GM19372 (cell line): Measurements from ENCODE around the gene MUC5AC.

Experiments used
- ATAC-seq: cut with Tn5 transposase; IDR thresholded peaks from one replicate; pipeline ENCODE4 v1.9.1; 2021; ENCODE audit warnings: mild to moderate bottlenecking, low read depth, moderate library complexity; ENCODE audit not compliant: unreplicated experiment

Gene MUC5AC

DNA sequence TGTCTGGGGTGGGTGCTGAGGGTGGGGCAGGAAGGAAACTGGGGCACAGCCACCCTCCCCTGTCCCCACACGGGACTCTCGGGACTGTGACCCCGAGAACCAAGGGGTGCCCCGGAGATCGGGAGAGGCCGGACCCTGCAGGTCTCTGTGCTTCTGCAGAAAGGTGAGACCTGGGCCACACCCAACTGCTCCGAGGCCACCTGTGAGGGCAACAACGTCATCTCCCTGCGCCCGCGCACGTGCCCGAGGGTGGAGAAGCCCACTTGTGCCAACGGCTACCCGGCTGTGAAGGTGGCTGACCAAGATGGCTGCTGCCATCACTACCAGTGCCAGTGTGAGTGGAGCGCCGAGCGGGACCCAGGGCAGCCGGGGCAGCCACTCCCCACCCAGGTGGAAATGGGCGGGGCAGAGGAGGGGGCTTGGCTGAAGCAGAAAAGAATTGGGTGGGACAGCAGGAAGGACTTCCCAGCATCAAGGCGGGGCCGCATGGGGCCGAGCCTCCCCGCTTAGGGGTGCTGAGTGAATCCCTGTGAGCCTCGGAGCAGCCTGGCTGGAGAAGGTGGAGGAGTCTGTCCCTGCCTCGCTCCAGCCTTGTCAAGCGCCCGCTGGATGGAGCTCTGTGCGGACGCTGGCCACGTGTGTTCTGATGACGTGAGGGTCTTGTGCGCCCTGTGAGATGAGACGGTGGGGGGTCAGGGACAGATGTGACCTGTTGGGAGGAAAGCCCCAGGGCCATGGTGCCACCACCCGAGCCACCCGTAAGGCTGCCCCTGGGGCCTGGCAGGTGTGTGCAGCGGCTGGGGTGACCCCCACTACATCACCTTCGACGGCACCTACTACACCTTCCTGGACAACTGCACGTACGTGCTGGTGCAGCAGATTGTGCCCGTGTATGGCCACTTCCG lies 35.8 kb downstream of the MUC5AC start:
- ATAC-seq, result no peak

DNA sequence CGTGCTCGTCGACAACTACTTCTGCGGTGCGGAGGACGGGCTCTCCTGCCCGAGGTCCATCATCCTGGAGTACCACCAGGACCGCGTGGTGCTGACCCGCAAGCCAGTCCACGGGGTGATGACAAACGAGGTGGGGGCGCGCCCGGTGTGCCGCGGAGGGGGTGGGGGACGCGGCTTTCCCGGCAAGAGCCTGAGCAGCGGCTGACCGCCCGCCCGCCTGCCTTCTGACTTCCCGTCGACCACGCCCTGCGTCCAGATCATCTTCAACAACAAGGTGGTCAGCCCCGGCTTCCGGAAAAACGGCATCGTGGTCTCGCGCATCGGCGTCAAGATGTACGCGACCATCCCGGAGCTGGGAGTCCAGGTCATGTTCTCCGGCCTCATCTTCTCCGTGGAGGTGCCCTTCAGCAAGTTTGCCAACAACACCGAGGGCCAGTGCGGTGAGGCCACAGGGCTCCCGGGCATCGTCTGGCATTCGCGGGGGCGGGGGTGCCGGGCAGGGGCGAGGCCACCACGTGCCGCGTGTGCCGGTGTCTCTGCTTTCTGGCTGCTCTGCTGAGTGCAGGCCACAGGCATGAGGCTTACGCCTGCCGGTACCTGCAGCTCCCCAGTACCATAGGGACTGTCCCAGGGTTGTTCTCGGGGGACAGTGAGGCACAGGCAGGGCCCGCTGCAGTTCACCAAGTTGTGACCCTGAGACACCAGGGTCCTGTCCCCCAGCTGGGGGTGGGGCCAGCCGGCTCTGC lies 36.7 kb downstream of the MUC5AC start:
- ATAC-seq, result no peak

DNA sequence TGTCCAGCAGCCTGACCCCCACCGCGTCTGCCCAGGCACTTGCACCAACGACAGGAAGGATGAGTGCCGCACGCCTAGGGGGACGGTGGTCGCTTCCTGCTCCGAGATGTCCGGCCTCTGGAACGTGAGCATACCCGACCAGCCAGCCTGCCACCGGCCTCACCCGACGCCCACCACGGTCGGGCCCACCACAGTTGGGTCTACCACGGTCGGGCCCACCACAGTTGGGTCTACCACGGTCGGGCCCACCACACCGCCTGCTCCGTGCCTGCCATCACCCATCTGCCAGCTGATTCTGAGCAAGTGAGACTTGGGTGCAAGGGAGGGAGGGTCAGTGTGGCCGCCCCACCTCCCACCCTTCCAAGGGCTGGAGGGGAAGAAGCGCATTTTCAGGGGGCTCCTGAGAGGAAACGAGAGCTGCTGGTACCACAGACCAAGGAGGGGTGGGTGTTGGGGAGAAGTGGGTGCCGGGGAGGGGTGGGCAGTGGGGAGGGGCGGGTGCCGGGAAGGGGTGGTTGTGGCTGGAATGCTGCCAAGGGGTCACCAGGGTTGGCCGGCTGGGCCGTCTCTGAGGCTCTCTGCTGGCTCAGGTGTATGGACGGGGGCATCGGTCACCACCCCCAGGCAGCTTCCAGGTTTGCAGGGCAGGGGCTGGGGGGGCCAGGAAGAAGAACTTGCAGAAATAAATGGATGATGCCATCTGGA lies 37.4 kb downstream of the MUC5AC start:
- ATAC-seq, result no peak

DNA sequence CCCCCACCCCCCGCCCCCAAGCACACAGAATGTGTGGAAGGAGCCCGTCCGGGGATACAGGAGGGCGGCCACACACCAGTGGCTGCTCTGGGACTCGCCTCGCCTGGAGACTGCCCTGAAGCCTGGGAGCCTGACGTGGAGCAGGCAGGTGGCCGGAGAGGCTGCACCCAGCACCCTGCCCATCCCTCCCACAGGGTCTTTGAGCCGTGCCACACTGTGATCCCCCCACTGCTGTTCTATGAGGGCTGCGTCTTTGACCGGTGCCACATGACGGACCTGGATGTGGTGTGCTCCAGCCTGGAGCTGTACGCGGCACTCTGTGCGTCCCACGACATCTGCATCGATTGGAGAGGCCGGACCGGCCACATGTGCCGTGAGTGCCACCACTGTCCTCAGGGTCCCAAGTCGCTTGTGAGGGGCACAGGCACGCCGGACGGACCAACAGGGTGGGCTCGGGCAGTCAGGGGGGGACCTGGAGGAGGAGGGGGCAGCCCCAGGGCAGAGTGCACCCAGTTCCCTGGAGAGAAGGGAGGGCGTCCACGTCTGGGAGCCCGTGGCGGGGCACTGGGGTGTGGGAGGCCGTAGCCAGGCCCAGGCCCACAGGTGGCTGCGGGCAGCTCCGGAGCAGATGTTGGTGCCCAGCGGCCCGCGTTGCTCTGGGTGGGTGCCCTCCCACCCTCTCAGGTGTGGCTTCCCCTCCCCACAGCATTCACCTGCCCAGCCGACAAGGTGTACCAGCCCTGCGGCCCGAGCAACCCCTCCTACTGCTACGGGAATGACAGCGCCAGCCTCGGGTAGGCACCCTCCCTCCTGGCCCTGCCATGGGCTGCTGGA lies 38.1 kb downstream of the MUC5AC start:
- ATAC-seq, result no peak

DNA sequence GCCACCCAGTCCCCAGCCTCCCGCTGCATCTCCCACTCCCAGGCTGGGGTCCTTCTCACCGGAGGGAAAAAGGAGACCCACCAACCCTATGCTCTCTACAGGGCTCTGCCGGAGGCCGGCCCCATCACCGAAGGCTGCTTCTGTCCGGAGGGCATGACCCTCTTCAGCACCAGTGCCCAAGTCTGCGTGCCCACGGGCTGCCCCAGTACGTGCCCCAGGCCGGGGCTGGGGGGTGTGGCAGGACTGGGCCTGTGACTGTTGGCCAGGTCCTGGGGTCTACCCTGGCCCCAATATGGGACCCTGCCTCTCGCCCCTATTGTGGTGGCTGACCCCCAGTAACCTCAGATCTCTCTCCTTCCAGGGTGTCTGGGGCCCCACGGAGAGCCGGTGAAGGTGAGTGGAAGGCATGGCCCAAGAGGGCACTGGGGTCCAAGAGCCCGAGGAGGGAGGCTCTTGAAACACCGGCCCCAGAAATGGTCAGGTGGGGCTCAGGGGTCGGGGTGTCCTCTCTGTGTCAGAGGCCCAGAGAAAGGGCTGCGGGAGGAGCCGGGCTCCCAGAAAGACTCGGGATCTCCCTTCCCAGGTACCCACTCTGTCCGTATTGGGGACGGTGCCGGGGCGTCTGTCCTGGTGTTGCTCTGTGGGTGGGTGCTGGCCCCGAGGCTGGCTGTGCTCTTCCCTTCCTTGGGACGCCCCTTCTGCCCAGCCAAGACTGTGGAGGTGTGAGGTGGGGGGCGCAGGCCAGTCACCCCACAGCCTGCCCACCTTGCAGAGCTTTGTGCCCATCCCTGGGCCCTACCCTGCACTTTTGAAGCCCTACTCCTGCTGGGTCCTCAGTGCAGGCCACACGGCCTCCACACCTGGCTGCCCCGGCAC lies 39.0 kb downstream of the MUC5AC start:
- ATAC-seq, result no peak

DNA sequence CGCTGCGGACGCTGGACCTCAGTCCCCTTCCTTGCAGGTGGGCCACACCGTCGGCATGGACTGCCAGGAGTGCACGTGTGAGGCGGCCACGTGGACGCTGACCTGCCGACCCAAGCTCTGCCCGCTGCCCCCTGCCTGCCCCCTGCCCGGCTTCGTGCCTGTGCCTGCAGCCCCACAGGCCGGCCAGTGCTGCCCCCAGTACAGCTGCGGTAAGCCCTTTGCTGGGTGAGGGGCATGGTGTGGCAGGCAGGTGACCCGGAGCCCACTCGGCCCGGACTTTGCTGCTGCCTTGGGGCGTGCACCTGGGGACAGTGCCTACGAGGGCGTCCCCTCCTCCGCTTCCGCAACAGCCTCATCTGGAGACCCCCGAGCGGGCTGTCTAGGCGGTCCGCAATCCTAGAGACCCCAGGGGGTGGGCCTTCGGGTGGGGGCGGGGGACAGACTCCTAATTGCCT lies 39.7 kb downstream of the MUC5AC start:
- no peak for ATAC-seq

DNA sequence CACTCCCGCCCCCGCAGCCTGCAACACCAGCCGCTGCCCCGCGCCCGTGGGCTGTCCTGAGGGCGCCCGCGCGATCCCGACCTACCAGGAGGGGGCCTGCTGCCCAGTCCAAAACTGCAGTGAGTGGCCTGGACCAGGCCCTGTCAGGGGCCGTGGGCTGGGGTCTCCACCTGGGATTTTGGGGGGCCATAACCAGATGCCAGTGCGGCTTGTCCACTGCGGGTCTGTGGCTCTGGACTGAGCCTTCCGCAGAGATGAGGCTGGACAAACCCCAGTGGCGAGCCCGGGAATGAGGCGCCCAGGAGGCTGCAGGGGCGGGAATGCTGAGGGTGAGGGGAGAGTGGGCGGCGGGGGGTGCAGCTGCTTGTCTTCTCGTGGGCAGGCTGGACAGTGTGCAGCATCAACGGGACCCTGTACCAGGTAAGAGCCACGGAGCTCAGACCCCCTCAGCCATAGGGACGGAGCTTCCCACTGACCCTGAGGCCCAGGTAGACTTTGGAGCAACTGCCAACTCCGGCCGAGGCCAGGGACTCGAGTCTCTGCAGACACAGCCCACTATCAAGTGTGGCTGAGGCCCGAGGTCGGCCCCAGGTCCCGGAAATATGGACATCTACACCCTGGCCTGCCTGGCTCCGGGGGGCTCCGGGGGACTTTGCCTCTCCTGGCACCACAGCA lies 40.3 kb downstream of the MUC5AC start:
- no peak for ATAC-seq

DNA sequence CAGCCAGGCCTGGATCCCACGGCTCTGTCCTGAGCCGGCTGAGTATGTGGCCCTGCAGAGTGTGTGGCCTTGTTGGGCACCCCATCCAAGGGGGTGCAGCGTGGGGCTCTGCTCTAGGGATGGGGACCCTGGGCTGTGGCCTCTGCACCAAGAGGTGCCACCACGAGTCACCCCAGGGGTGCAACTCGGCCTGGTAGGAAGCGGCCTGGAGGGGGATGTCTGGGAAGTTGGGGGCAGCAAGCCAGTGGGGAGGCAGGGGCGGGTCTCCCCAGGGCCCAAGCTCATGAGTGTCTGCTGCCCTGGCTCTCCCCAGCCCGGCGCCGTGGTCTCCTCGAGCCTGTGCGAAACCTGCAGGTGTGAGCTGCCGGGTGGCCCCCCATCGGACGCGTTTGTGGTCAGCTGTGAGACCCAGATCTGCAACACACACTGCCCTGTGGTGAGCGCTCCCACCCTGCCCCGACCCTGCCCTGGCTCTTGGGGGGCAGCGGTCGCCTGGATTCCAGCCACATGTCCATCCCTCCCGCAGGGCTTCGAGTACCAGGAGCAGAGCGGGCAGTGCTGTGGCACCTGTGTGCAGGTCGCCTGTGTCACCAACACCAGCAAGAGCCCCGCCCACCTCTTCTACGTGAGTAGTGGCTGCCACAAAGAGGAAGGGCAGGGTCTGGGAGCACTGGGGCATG lies 40.9 kb downstream of the MUC5AC start:
- ATAC-seq, result no peak

DNA sequence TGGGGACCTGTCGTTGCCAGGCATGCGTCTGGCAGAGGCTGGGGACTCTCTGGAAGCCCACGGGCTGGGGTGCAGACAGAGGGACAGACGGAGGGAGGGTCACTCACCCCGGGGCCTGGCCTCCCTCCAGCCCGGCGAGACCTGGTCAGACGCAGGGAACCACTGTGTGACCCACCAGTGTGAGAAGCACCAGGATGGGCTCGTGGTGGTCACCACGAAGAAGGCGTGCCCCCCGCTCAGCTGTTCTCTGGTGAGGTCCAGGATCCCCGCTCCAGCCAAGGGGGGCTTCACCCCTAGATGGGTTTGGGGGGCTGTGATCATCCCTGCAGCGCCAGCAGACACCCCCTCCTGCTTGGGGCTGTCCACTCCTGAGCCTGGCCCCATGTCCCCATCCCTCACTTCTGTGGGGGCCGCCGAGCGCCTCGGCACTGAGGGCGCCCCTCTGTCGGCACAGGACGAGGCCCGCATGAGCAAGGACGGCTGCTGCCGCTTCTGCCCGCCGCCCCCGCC lies 41.5 kb downstream of the MUC5AC start:
- no peak for ATAC-seq

DNA sequence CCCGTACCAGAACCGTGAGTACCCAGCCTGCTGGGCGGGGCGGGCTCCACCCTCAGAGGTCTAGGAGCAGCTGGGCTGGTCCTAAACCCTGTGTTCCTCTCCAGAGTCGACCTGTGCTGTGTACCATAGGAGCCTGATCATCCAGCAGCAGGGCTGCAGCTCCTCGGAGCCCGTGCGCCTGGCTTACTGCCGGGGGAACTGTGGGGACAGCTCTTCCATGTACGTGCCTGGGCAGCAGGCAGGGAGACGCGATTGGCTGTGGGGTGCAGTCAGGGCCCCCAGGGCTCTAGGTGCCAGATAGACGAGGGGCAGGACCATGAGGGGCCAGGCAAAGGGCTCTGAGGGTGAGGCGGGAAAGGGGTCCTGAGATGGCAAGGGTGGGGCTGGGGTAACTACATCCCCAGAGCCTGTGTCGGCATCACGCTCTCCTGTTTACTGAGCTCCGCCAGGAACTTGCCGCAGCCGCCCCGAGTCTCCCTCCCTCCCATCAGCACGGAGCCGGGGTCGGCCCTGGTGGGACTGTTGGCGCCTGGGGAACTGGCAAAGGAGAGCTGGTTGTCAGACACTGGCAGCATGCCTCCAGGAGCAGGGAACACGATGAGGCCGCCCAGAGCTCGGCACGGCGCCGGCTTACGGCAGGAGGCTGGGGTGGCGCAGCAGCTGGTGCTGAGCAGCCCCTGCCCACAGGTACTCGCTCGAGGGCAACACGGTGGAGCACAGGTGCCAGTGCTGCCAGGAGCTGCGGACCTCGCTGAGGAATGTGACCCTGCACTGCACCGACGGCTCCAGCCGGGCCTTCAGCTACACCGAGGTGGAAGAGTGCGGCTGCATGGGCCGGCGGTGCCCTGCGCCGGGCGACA lies 42.2 kb downstream of the MUC5AC start:
- ATAC-seq, result no peak

DNA sequence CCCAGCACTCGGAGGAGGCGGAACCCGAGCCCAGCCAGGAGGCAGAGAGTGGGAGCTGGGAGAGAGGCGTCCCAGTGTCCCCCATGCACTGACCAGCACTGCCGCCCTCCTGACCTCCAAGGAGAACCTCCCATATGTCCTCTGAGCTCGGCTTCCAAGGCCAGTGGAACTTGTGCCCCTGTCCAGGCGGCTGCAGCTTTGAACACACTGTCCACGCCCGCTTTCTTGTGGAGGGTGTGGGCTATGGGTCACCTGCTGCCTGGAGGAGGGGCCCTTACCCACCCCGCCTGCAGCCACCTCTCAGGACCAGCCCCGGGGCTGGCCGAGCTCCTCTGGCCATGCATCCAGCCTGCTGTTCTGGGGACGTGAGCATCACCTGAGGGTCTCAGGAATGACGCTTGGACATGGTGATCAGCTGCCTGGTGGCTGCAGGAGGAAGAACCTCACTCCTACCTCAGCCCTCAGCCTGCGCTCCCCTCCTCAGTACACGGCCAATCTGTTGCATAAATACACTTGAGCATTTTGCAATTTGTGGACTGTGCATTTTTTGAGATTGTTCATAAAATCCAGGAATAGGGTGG lies 42.9 kb downstream of the MUC5AC start:
- no peak for ATAC-seq

DNA sequence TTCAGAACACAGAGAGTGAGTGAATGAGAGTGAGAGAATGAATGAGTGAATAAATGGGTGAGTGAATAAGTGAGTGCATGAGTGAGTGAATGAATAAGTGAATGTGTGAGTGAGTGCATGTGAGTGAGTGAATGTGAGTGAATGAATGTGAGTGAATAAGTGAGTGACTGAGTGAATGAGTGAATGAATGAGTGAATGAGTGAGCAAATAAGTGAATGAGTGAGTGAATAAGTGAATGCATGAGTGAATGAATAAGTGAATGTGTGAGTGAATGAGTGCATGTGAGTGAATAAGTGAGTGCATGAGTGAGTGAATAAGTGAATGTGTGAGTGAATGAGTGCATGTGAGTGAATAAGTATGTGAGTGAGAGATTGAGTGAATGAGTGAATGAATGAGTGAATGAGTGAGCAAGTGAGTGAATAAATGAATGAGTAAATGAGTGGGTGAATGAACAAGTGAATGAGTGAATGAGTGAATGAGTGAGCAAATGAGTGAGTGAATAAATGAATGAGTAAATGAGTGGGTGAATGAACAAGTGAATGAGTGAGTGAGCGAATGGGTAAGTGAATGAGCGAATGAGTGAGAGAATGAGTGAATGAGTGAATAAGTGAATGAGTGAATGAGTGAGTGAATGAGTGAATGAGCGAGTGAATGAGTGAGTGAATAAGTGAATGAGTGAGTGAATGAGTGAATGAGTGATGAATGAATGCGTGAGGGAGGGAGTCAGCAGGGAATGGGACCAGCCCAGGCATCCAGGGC lies 43.8 kb downstream of the MUC5AC start:
- no peak for ATAC-seq

DNA sequence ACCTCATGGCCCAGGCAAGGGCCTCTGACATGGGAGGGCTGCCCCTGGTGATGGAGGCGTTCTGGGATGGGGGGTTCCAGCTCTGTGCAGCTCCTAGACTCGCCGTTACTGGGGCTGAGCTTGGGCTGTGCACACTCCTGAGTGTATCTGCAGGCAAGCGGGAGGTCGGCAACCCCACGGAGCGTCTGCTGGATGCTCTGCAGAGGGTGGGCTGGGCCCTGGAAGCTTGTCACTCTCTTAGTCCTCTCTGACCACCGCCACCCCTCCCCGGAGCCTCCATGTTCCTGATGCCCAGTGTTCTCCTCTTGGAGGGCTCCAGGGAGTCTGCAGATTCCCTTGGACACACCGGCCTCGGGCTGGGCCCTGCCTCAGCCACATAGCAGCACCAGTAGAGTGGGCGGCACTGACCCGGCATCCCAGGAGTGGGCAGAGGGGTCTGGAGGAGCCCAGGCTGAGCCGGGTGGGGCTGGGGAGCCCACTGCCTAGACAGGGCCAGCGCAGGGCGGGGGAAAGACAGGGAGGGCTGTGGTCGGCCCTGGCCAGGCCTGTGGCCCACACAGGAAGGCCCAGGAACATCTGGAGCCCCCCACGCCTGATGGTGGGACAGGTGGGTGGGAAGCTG lies 44.5 kb downstream of the MUC5AC start:
- ATAC-seq, result no peak

DNA sequence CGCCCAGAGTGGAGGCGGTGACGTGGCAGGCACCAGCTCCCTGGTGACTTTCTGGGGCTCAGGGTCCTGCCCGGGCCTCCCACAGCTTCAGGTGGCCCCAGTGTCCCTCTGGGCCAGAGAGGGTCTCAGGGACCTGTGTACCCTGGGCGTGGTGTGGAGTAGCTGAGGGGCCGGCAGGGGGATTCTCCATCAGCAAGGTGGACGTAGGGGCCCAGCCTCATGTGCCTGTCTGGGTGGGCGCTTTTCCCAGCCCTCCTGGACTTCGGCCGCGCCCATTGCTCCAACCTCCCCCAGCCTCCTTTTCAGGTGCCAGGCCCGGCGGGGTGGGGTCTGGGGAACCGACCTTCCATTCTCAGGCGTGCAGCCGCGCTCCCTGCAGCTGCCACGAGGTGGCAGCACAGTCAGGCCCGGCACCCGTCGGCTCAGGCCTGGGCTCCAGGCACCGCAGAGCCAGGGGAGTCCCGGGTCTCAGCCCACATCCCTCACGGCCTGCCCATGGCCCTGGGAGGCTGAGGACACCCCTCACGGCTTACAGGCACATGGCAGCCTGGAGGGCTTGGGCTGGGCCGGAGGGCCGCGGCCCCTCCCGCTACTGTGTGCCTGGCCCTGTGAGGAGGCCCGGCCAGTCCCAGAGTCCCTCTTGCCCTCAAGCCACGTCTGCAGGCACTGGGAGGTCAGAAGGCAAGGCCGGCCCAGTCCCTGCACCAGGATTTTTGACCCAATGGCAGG lies 45.2 kb downstream of the MUC5AC start:
- no peak for ATAC-seq
